ENCODE results near the gene ZBTB7A.

Gene ZBTB7A

GRCh38 chr19:4103080-4103433 is 36.4 kb upstream of the ZBTB7A start:
- TF ChIP-seq EP300 (IDR thresholded peaks at IDR 0.05; ENCODE audit: borderline replicate concordance) (no peak), NFIC (IDR thresholded peaks at IDR 0.05) (no peak), TAF1 (IDR thresholded peaks at IDR 0.05; ENCODE audit: low read depth) (no peak), FOXM1 (IDR thresholded peaks at IDR 0.05; ENCODE audit: borderline replicate concordance, low read depth) (no peak), RAD21 (IDR thresholded peaks at IDR 0.05; ENCODE audit: low read depth) (no peak), REST (IDR thresholded peaks at IDR 0.05; ENCODE audit: low read depth) (no peak), ZBTB7A (IDR thresholded peaks at IDR 0.05; ENCODE audit: low read depth) (no peak), MAX (IDR thresholded peaks at IDR 0.05) (no peak), CEBPB (IDR thresholded peaks at IDR 0.05) (no peak), TEAD4 (IDR thresholded peaks at IDR 0.05) (no peak), EGR1 (IDR thresholded peaks at IDR 0.05) (no peak), CREB1 (IDR thresholded peaks at IDR 0.05; ENCODE audit: low read depth) (no peak), TCF12 (IDR thresholded peaks at IDR 0.05; ENCODE audit: low read depth) (no peak), USF1 (IDR thresholded peaks at IDR 0.05) (no peak), YY1 (IDR thresholded peaks at IDR 0.05; ENCODE audit: low read depth) (no peak)

- TF ChIP-seq YY1 (IDR thresholded peaks at IDR 0.05; ENCODE audit: low read depth) (no peak), TCF12 (IDR thresholded peaks at IDR 0.05; ENCODE audit: low read depth) (no peak), USF1 (IDR thresholded peaks at IDR 0.05) (no peak), NFIC (IDR thresholded peaks at IDR 0.05) (no peak), REST (IDR thresholded peaks at IDR 0.05; ENCODE audit: low read depth) (no peak), EGR1 (IDR thresholded peaks at IDR 0.05) (no peak), RAD21 (IDR thresholded peaks at IDR 0.05; ENCODE audit: low read depth) (no peak), TEAD4 (IDR thresholded peaks at IDR 0.05) (no peak), CREB1 (IDR thresholded peaks at IDR 0.05; ENCODE audit: low read depth) (no peak), MAX (IDR thresholded peaks at IDR 0.05) (no peak), TAF1 (IDR thresholded peaks at IDR 0.05; ENCODE audit: low read depth) (no peak), ZBTB7A (IDR thresholded peaks at IDR 0.05; ENCODE audit: low read depth) (no peak), FOXM1 (IDR thresholded peaks at IDR 0.05; ENCODE audit: borderline replicate concordance, low read depth) (no peak), EP300 (IDR thresholded peaks at IDR 0.05; ENCODE audit: borderline replicate concordance) (no peak), CEBPB (IDR thresholded peaks at IDR 0.05) (no peak)
Observed at GRCh38 chr19:4102339-4103079, 35.8 kb upstream of the ZBTB7A start.

- TF ChIP-seq YY1 (IDR thresholded peaks at IDR 0.05; ENCODE audit: low read depth) (no peak), EGR1 (IDR thresholded peaks at IDR 0.05) (no peak), CREB1 (IDR thresholded peaks at IDR 0.05; ENCODE audit: low read depth) (no peak), NFIC (IDR thresholded peaks at IDR 0.05) (no peak), TAF1 (IDR thresholded peaks at IDR 0.05; ENCODE audit: low read depth) (no peak), USF1 (IDR thresholded peaks at IDR 0.05) (no peak), MAX (IDR thresholded peaks at IDR 0.05) (no peak), EP300 (IDR thresholded peaks at IDR 0.05; ENCODE audit: borderline replicate concordance) (no peak), REST (IDR thresholded peaks at IDR 0.05; ENCODE audit: low read depth) (no peak), CEBPB (IDR thresholded peaks at IDR 0.05) (no peak), TCF12 (IDR thresholded peaks at IDR 0.05; ENCODE audit: low read depth) (no peak), ZBTB7A (IDR thresholded peaks at IDR 0.05; ENCODE audit: low read depth) (no peak), FOXM1 (IDR thresholded peaks at IDR 0.05; ENCODE audit: borderline replicate concordance, low read depth) (no peak), RAD21 (IDR thresholded peaks at IDR 0.05; ENCODE audit: low read depth) (no peak), TEAD4 (IDR thresholded peaks at IDR 0.05) (no peak)
Observed at GRCh38 chr19:4101496-4101770, 34.7 kb upstream of the ZBTB7A start.
